NCI-H1694 (cell line): ENCODE data around the gene ZIC1.

Experiments
- DNase-seq: peaks from one replicate; lab custom pipeline; 2025; lab: John Stamatoyannopoulos, UW

Gene ZIC1

DNA sequence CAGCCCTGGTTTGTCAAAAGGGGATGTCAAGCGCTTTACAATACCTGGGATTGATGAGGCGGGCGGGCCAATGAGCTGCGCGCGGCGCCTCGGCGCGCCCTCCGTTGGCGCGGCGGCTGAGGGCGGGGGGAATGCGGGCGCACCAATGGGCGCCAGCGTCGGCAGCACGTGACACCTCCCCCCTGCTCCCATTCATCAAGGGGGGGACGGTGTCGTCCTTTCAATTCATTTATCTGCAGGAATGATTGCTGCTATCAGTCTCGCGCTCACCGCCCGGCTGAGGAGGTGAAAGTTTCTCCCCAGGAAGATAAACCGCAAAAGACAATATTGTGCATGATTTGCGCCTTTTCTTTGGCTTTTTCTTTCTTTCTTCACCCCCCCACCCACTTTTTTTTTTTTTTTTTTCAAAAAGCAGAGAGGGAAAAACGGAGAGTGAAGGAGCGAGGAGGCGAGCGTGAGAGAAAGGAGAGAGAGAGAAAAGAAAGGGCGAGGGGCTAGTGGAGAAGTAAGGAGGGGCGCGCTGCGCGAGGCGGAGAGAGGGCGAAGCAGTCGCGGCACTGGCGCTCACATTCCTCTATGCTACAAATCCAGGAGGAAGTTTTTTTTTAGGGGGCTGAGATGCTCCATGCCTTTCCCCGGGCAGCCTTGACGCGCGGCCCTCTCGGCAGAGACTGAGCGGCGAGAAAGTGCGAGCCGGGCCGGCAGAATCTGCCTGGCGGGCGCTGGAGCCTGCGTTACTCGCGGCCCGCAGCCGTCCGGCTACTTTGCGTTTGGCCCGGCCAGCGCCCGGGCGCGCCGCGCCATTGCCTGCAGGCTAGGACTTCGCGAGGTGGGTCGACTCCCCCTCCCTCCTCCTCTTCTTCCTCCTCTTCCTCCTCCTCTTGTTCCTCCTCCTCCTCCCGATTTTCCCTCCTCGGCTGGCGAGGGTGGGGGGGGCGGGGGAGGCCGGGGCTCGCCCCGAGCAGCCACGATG lies at the start of gene ZIC1:
TSS of gene ZIC1 (plus strand) at position 223 of the 973 bp plus-strand sequence. CDS start at position 971, 748 bp downstream.
- DNase-seq: no peak

DNA sequence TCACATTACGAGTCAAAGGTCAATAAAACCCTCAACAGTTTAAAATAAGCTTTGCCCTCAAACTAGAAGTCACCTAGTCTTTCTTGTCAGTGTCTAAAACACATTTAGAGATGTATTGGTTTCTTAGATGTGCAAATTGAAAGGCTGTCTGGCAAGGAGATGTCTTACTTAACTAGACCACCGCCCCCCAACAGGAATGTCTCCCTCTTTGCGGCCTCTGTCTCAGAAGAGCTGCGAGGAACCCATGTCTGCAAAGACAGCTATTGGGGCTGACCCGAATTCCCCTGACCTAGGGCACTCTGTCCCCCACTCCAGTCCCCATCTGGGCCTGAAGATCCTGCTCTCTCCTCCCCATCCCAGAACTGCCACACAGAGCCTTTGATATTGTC lies 49.1 kb upstream of the ZIC1 start:
- DNase-seq: no peak

DNA sequence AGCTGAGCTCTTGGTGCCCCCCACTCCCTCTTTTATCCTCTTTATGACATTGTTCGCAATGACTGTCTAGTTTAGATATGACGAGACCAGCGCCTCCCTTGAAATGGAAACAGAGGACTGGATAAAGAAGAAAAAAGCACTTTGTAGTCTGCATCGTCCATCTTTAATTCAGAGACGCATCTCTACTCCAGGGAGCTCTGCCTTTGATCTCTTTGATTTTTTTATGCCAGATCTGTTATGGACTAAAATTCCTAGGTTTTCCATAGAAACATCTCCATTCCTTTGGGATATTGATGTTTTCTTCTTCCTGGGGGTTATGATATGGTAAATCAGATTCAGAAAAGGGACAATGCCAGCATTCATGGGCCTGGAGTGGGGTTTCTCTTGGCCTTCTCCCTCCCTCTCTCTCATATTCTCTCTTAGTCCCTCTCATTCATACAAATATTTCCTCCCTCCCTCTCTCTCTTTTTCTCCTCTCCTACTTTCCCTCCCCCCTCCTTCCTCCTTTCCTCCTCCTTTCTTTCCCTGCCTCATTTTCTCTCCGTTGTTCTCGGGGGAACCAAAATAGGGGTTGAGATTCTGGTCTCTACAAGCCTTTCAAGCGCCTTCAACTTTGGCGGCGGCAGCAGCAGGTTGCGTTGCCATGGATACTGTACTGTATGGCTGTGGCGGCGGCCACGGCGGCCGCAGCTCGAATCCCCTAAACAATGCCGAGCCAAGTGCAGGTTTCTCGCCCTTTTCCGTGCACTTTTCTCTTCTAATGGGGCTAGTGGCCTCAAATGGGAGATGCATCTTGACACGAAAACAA lies 48.3 kb upstream of the ZIC1 start:
- peak; percentile 31 for DNase-seq

DNA sequence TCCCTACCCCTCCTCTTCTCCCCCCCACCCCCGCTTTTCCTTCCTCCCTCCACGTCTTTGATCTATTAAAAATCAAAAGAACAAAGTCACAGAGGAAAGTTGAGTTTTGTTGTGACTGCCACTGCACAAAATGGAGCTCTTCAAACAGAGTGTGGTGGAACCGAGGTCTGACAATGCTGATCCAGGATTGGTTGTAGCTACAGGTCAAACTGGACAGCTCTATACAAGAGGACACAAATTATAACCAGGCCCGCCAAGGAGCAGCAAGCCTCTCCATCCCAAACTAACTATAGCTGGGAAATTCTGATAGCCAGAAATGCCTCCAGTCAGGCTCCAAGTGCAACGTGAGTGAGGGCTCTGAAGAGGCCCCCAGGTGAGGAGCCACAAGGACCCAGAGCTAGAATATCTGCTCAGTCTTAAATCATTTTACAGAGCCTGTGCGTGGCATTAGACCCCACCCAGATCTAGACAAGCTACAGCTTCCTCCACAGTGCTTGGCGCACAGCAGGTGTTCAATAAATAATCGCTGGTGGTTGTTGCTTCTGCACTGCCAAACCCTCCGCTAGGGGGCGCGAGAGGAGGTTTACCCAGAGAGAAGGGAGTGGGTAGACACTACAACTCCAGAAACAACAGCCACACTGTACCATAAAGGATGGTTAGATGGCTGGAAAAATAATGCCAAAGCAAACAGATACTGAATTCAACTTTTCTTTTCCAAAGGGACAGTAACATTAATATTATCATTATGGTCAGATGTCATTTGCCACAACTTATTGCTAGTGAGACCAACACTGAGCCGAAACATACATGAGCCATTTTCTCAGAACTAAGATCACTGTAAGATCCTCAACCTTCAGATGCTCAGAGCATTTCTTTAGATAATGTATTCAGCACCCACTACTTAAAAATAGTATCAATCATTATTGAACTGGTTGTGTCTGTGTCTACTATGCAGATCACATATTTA lies 47.4 kb upstream of the ZIC1 start:
- peak; percentile 35 for DNase-seq

- no peak for DNase-seq
Observed at GRCh38 chr3:147364771-147365170, 44.4 kb upstream of the ZIC1 start.

DNA sequence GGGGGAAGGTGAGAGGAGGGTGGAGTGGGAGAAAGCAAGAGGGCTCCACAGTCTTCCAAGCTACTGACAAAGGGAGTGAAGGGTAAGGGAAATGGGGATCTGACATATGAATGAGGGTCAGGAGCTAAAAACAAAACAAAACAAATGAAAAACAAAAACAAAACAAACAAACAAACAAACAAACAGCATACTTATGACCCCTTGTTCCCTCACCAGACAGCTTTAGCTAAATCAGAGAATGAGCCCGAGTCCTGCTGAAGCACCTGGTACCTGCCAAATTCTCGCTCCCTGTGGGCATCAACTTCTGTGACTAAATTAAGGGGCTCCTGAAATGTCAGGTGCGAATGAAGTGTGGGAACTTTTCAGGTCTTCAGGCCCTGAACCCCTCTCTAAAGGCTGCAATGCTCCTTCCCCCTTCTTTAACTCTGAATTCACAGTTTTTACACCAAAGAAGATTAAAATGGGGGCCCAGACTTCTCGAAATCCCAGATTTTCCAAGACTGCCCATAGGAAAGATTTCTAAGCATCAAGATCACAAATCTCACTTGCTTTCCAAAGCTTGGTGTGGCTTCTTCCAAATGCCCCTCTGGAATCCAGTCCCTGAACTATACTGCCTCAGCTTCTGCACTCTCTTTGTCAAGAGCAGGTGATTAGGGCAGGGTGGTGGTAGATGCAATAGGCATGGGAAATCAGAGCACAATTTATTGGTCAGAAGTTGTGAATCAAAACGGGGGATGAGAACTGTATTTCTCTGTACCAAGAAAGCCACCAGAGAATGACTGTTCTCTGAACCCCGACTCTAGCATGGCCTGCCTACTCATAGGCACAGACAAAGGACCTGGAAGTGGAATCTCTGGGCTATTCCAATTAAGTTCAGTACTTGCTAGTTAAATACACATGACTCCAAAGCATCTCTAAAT lies 43.7 kb upstream of the ZIC1 start:
- no peak for DNase-seq

DNA sequence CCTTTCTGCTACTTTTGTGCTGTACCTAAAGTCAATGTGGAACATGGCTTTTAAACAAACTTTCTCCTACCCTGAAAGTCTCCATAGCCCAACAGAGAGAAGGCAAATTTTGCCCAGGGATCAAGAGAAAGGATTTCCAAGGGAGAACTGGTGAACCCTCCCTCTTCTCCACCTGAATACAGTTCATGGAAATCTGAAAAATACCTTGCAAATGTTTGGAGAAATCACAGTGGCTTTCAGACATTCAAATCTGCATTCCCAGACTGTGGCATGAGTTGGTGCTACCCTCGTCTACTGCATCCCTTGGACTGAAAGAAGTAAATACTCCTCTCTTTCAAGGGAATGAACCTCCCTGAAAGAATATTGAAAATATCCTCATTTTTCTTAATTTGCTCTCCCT lies 41.5 kb upstream of the ZIC1 start:
- DNase-seq: no peak

- DNase-seq: no peak
Observed at GRCh38 chr3:147368151-147368550, 41.0 kb upstream of the ZIC1 start.

DNA sequence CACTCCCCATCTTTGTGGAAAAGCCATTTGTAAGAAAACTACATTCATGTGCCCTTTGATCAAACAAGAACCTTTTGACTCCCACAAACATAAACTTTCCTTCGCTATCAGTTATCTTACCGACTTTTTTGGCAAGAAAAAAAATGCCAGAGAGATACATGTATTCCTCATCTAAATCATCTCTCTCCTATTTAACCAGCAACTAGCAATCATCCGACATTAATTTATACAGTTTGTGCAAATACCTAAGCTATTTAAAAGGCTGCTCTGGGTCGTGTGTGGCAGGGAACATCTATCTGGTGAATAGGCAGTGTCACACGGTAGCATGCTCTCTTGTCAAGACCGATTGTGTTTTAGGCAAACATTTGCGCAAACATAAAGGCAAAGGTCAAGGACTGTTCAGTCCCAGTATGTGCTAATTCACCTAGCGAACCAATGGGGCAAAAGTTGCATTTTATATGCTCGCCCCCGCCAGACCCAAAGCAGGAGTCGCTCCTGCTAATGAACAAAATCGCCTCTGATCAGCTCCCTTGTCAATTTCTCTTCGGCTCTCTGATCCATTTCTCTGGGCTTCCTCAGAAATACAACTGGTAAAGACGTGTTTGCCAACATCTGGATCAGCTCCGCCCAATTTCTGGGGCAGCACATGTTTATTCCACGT lies 40.5 kb upstream of the ZIC1 start:
- no peak for DNase-seq

DNA sequence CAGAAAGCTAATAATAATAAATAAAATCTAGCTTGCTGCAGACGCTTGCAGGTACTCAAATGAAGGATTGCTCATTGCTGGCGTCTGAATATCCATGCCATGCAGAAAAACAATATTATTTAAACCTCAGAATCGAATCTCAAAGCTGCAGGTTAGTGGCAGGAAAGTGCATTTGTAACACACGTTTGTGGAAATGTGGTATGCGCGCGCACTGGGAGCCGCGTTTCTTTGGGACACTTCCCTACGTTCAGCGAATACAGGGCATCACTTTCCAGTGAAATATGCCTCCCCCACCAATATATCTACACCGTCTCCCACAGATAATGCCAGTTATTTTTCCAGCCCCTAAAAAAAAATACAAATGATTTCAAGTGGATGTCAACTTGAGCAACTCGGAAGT lies 39.9 kb upstream of the ZIC1 start:
- no peak for DNase-seq

- DNase-seq: no peak
Observed at GRCh38 chr3:147369661-147370123, 39.5 kb upstream of the ZIC1 start.

DNA sequence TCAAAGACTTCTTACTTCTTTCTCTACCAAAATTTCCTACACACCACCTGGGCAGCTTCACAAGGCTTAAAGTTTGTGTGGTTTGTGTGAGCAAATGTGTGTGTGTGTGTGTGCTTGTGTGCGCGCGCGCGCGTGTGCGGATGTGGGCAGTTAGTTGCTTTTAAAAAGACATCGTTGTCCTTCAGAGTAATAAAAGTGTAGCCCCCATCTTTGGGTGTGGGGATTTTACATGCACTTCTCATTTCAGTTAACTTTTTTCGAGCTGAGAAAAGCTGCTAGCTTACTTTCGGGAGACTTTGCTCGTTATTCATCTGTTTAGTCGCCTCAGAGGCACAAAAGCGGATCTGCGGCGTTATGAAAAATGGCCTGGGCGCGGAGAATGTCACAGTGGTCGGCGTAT lies 38.8 kb upstream of the ZIC1 start:
- no peak for DNase-seq

- DNase-seq: no peak
Observed at GRCh38 chr3:147371140-147371539, 38.0 kb upstream of the ZIC1 start.

GRCh38 chr3:147371771-147372340 lies 37.3 kb upstream of the ZIC1 start:
- no peak for DNase-seq

DNA sequence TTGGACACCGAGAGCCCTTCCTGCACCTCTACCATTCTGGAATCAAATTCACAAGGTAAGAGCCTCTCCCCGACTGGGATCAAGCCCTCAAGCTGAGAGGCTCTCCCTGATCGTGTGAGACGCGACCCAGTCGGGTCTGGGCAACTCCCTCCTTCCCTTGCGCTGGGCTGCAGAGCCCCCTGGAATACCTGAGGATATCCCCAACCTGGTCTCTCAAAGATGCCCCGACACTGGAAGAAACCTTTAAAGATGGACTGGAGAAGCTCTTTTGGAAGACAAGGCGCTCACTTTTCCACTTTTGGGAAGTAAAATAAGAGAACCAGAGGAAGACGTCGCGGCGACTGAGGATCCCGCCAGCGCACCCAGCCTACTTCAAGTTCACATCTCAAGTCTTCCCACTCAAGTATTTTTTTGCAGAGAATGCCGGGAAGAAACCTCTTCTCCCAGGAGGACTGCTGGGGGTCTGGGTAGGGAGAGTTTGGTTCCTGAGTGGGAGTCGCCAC lies 36.6 kb upstream of the ZIC1 start:
- no peak for DNase-seq

- no peak for DNase-seq
Observed at GRCh38 chr3:147373301-147373700, 35.9 kb upstream of the ZIC1 start.

DNA sequence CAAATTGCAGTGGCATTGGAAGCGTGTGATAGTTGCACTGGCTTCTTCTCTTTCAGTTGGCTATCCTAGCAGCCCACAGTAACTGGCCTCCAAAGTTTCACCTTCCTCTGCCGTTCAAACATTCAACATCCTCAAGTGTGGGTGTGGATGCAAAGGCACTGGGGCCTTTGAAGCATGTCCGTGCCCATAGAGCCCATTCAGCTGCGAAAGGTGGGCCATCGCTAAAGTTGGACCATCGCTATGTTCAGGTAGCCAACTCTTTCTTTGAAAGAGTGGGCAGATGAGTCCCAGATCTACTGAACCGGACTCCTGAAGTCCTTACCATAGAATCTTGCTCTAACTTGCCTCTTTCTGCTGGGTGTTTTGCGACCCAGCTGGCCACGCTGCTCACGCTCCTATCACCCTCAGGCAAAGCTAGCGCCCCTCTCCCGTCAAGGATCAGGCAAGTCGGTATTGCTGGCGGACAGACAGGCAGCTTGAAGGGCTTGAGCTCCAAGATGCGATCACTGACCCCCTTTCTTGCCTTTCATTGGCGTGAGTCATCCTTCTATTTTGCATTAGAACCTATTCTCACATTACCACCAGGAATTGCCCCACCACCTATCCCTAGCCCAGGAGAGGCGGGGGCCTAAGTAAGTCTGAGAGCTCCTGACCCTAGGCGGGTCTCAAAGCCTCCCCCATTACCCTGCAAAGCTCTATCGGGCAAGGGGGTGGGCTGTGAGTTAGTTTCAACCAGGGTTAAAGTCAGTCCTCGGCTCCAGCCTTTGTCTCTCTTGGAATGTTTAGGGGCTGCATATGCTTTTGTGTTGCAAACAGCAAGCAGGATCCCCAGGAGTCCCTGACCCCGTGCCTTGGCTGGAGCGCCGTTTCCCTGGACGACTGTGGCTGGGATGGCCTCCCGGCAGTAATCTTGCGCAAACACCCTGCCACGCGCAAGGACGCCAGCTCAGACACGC lies 31.5 kb upstream of the ZIC1 start:
- no peak for DNase-seq

DNA sequence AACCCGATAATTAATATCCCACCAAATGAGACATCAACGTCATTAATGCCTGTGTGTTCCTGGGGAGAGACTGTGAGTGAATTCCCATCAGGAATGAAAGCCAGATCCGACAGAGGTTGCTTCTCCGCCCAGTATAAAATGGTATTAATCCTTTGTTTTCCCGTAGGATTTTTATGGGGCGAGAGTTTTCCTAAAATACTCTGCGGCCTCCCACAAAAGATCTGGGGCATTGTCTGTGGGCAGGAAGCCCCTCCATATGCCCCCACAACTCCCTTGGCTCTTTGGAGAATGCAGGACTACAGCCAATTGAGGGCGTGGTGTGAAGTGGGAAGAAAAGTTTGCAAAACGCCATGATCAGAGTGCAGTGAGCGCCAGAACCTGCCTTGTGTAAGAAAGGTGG lies 29.5 kb upstream of the ZIC1 start:
- no peak for DNase-seq
